Stimulated activated CD4-positive, alpha-beta T cell treated with anti-CD3 and anti-CD28 coated beads, Interleukin-1b, Interleukin-23, amount 100 ng/mL, for 24 hours (primary cell): ENCODE measurements around the gene EHMT1.

Experiments used
- DNase-seq, 4 experiments: peaks; one replicate each; pipeline ENCODE4 v3.0.0-alpha.2; 2020; ENCODE audit warnings: low read depth in 4 of 4, low spot score in 1 of 4

The EHMT1 gene

GRCh38 chr9:137643921-137644320 is 25.1 kb downstream of the EHMT1 start:
- DNase-seq = no peak

- DNase-seq = no peak
These were observed 26.4 kb downstream of the EHMT1 start for GRCh38 chr9:137645211-137645610.

- DNase-seq = no peak
These were observed 27.5 kb downstream of the EHMT1 start for GRCh38 chr9:137646341-137646740.

- no peak for DNase-seq
These were observed 28.4 kb downstream of the EHMT1 start for GRCh38 chr9:137647096-137647714.

- DNase-seq = no peak
These were observed 29.6 kb downstream of the EHMT1 start for GRCh38 chr9:137648396-137648795.

GRCh38 chr9:137649553-137649952 is 30.7 kb downstream of the EHMT1 start:
- DNase-seq = no peak

GRCh38 chr9:137650259-137650658 is 31.5 kb downstream of the EHMT1 start:
- DNase-seq = no peak

- DNase-seq = no peak
These were observed 32.0 kb downstream of the EHMT1 start for GRCh38 chr9:137650779-137651178.

- DNase-seq = no peak
These were observed 37.6 kb downstream of the EHMT1 start for GRCh38 chr9:137656416-137656815.

- DNase-seq = no peak
These were observed 38.8 kb downstream of the EHMT1 start for GRCh38 chr9:137657606-137658005.

- no peak for DNase-seq
These were observed 40.0 kb downstream of the EHMT1 start for GRCh38 chr9:137658781-137659180.

GRCh38 chr9:137660144-137660543 is 41.3 kb downstream of the EHMT1 start:
- DNase-seq = no peak

GRCh38 chr9:137663584-137663983 is 44.8 kb downstream of the EHMT1 start:
- no peak for DNase-seq

- no peak for DNase-seq
These were observed 45.9 kb downstream of the EHMT1 start for GRCh38 chr9:137664676-137665075.

- DNase-seq = no peak
These were observed 46.4 kb downstream of the EHMT1 start for GRCh38 chr9:137665226-137665625.

- no peak for DNase-seq
These were observed 47.1 kb downstream of the EHMT1 start for GRCh38 chr9:137665697-137666512.

GRCh38 chr9:137666513-137666822 is 47.7 kb downstream of the EHMT1 start:
- no peak for DNase-seq

- DNase-seq = no peak
These were observed 48.3 kb downstream of the EHMT1 start for GRCh38 chr9:137666955-137667670.

- DNase-seq = no peak
These were observed 49.4 kb downstream of the EHMT1 start for GRCh38 chr9:137668203-137668602.

GRCh38 chr9:137669261-137669672 is 50.5 kb downstream of the EHMT1 start:
- DNase-seq = no peak

- no peak for DNase-seq
These were observed 51.8 kb downstream of the EHMT1 start for GRCh38 chr9:137670391-137671195.

GRCh38 chr9:137671196-137671538 is 52.4 kb downstream of the EHMT1 start:
- DNase-seq = no peak
